PC-3 (cell line): ENCODE measurements around the gene PRPF39. TPM values are rescaled to one million over a fixed set of nuclear protein-coding genes. Genes with fewer than 3 reads are reported as not detected.

Source experiments
- ATAC-seq: fragments of 200-7000 bp; cut with Tn5 transposase; 2 replicates; pipeline ENCODE4 v1.9.1; 2020; ENCODE audit warnings: mild to moderate bottlenecking, moderate library complexity
- BruUV-seq: library from RNA; stranded (reverse); fragments of 400-500 nt; replicated peaks from 2 replicates; lab custom pipeline; 2021; lab: Mats Ljungman, UMichigan
- CTCF ChIA-PET: fragments of 300-600 bp; sonication (Branson Sonifier 250); formaldehyde crosslinking; loops from one replicate; lab custom pipeline; 2022; ENCODE audit warnings: antibody characterized with exemption; lab: Charles Lee
- POLR2A ChIA-PET: fragments of 300-600 bp; sonication (Branson Sonifier 250); formaldehyde crosslinking; loops from one replicate; lab custom pipeline; 2022; ENCODE audit warnings: antibody characterized with exemption; ENCODE audit not compliant: unreplicated experiment; lab: Charles Lee
- DNase-seq: peaks from one replicate; pipeline ENCODE4 v3.0.0-alpha.2; 2015
- H2AFZ ChIP-seq: fragments of 300-600 bp; sonication (generic); 2 replicates; pipeline ENCODE4 v1.6.0; 2016; ENCODE audit warnings: antibody characterized with exemption, low read length
- H3F3A ChIP-seq: fragments of 300-600 bp; sonication (generic); one replicate; pipeline ENCODE4 v1.6.0; 2017; ENCODE audit warnings: antibody characterized with exemption, low read length, control low read depth, mild to moderate bottlenecking; ENCODE audit not compliant: unreplicated experiment
- H3K27ac ChIP-seq: fragments of 300-600 bp; sonication (generic); 2 replicates; pipeline ENCODE4 v1.5.1; 2016; ENCODE audit warnings: mild to moderate bottlenecking, low read length
- H3K27me3 ChIP-seq: fragments of 300-600 bp; sonication (generic); 2 replicates; pipeline ENCODE4 v1.6.1; 2016; ENCODE audit warnings: low read length, mixed read lengths
- H3K36me3 ChIP-seq: fragments of 300-600 bp; sonication (generic); 2 replicates; pipeline ENCODE4 v1.6.1; 2016; ENCODE audit warnings: low read depth, mixed run types, low read length, mixed read lengths
- H3K4me1 ChIP-seq: fragments of 300-600 bp; sonication (generic); 2 replicates; pipeline ENCODE4 v1.5.1; 2016; ENCODE audit warnings: low read length; ENCODE audit not compliant: insufficient read depth
- H3K4me2 ChIP-seq: fragments of 300-600 bp; sonication (generic); 2 replicates; pipeline ENCODE4 v1.6.0; 2016; ENCODE audit warnings: low read length
- H3K4me3 ChIP-seq: fragments of 300-600 bp; sonication (generic); 2 replicates; pipeline ENCODE4 v1.5.1; 2016; ENCODE audit warnings: mild to moderate bottlenecking, low read length, mixed read lengths
- H3K79me2 ChIP-seq: fragments of 300-600 bp; sonication (generic); 2 replicates; pipeline ENCODE4 v1.6.1; 2017; ENCODE audit warnings: low read length, mixed read lengths
- H3K9ac ChIP-seq: fragments of 300-600 bp; sonication (generic); 2 replicates; pipeline ENCODE4 v1.6.0; 2016; ENCODE audit warnings: mild to moderate bottlenecking, low read length
- H3K9me2 ChIP-seq: fragments of 300-600 bp; sonication (generic); replicated peaks from 2 replicates; pipeline ENCODE4 v1.6.1; 2016; ENCODE audit warnings: mixed run types, low read length, mixed read lengths
- H3K9me3 ChIP-seq: fragments of 300-600 bp; sonication (generic); 2 replicates; pipeline ENCODE4 v1.6.1; 2016; ENCODE audit warnings: low read length, mixed read lengths
- H4K20me1 ChIP-seq: fragments of 300-600 bp; sonication (generic); 2 replicates; pipeline ENCODE4 v1.6.1; 2016; ENCODE audit warnings: low read length, mixed read lengths
- EZH2 ChIP-seq: fragments of 300-600 bp; sonication (generic); IDR thresholded peaks from one replicate; pipeline ENCODE4 v1.6.1; 2017; ENCODE audit warnings: antibody characterized with exemption, mild to moderate bottlenecking, low read length; ENCODE audit not compliant: unreplicated experiment
- EZH2phosphoT487 ChIP-seq: fragments of 300-600 bp; sonication (generic); IDR thresholded peaks from 2 replicates; pipeline ENCODE4 v1.6.1; 2018; ENCODE audit warnings: mild to moderate bottlenecking, antibody characterized with exemption, low read length, borderline replicate concordance
- intact Hi-C: fragments of 100-400 bp; cut with micrococcal nuclease; formaldehyde crosslinking; loops from 2 replicates; pipeline ENCODE4 v1.9.0; 2023
- total RNA-seq: library from RNA; depleted of rRNA; stranded (reverse); fragments of >200 nt; gene quantifications from 2 replicates; pipeline ENCODE4 v1.2.3, GENCODE V29; 2014
- TF ChIP-seq, protein P1 (sequence below): fragments of 300-600 bp; sonication (generic); conservative IDR thresholded peaks from 2 replicates; pipeline ENCODE4 v1.5.1; 2017; ENCODE audit warnings: antibody characterized with exemption, low read depth, mild to moderate bottlenecking, low read length

PRPF39 gene
- total RNA-seq, 1 experiment from 2014 or later = 19.2 TPM

GRCh38 chr14:45118594-45118993 lies 34.7 kb downstream of the PRPF39 start:
- H3K4me1 ChIP-seq = peaks cover 7% of the 10 kb centered on the region
- H3F3A ChIP-seq = no peaks in the 10 kb centered on the region
- DNase-seq (no peak), ATAC-seq (no peak)
- ChIA-PET POLR2A (no interaction called here), CTCF (no interaction called here)
- no peaks in the 10 kb centered on the region for H3K9me3 ChIP-seq
- H3K36me3 ChIP-seq = peaks cover 57% of the 10 kb centered on the region
- no TSS peak for BruUV-seq
- H2AFZ ChIP-seq = no peak overlapping the region
- H3K4me3 ChIP-seq = no peak overlapping the region
- H3K79me2 ChIP-seq = no peaks in the 10 kb centered on the region
- TF ChIP-seq EZH2phosphoT487 (no peak), EZH2 (no peak)
- TF ChIP-seq, protein P1, sequence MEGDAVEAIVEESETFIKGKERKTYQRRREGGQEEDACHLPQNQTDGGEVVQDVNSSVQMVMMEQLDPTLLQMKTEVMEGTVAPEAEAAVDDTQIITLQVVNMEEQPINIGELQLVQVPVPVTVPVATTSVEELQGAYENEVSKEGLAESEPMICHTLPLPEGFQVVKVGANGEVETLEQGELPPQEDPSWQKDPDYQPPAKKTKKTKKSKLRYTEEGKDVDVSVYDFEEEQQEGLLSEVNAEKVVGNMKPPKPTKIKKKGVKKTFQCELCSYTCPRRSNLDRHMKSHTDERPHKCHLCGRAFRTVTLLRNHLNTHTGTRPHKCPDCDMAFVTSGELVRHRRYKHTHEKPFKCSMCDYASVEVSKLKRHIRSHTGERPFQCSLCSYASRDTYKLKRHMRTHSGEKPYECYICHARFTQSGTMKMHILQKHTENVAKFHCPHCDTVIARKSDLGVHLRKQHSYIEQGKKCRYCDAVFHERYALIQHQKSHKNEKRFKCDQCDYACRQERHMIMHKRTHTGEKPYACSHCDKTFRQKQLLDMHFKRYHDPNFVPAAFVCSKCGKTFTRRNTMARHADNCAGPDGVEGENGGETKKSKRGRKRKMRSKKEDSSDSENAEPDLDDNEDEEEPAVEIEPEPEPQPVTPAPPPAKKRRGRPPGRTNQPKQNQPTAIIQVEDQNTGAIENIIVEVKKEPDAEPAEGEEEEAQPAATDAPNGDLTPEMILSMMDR = no peak
- H3K27me3 ChIP-seq = no peaks in the 10 kb centered on the region
- no peaks in the 10 kb centered on the region for H4K20me1 ChIP-seq
- no peak overlapping the region for H3K4me2 ChIP-seq
- H3K9ac ChIP-seq = no peak overlapping the region
- H3K9me2 ChIP-seq = no peaks in the 10 kb centered on the region
- H3K27ac ChIP-seq = no peak overlapping the region
- intact Hi-C loops = no loop called here

DNA sequence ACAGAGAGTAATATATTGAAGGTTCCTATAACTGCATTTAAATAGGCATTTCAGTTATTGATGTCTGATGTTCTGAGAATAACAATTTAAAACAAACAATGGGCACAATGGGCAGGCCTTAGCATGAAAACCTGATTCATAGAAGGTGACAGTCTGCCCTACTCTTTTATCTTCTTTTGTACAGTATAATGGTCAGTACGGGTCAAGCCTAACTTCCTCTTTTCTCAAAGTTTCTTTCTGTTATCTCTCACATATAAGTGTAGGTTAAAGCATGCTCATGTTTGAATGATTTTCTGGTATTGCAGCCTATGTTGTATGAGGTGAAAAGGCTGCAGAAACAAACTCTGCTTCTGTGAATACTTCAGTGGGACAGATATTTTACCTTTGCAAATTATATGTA lies 36.2 kb downstream of the PRPF39 start:
- Histone ChIP-seq H3K9me3 (no peaks in the 10 kb centered on the region), H3K79me2 (no peaks in the 10 kb centered on the region), H3K9me2 (no peaks in the 10 kb centered on the region), H3K27ac (no peak overlapping the region), H3K4me1 (no peaks in the 10 kb centered on the region), H3K4me3 (no peak overlapping the region), H4K20me1 (no peaks in the 10 kb centered on the region), H3K27me3 (no peaks in the 10 kb centered on the region), H3K4me2 (no peak overlapping the region), H2AFZ (no peak overlapping the region), H3K36me3 (peaks cover 51% of the 10 kb centered on the region), H3F3A (no peaks in the 10 kb centered on the region), H3K9ac (no peak overlapping the region)
- ChIA-PET CTCF (no interaction called here), POLR2A (interaction anchor here (0.6 kb wide), 1 partner anchor 27 kb away, joined by 4 read pairs; no protein-coding TSS in a partner anchor)
- ATAC-seq (no peak), DNase-seq (no peak)
- BruUV-seq = no TSS peak
- intact Hi-C loops = no loop called here
- TF ChIP-seq, protein P1 = no peak
- no peak for TF ChIP-seq EZH2
- TF ChIP-seq EZH2phosphoT487 = no peak

DNA sequence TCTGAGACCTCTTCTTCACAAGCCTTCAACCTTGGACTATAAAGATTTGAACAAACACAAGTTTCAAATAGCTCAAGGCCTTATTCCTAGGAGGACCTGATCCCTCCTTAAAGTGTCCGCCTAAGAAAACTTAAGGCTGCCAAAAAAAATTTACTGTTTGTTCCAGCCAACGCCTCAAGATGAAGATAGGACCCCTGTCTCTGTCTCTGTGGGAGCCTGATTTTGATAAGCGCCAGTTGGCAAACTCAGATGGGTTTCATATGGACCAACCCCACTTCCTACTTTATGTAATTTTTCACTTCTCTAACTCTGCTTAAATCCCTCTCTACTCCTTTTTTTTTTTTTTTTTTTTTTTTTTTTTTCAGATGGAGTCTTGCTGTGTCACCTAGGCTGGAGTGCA lies 39.4 kb downstream of the PRPF39 start:
- no peaks in the 10 kb centered on the region for H3K79me2 ChIP-seq
- ChIA-PET POLR2A (interaction anchor here (0.5 kb wide), 1 partner anchor 52 kb away, joined by 3 read pairs; no protein-coding TSS in a partner anchor), CTCF (no interaction called here)
- no peaks in the 10 kb centered on the region for H3F3A ChIP-seq
- ATAC-seq = no peak
- TF ChIP-seq EZH2phosphoT487 = no peak
- no peaks in the 10 kb centered on the region for H3K4me1 ChIP-seq
- H3K27me3 ChIP-seq = no peaks in the 10 kb centered on the region
- no peak overlapping the region for H3K27ac ChIP-seq
- no peak overlapping the region for H3K4me2 ChIP-seq
- H2AFZ ChIP-seq = no peak overlapping the region
- intact Hi-C loops = no loop called here
- DNase-seq = no peak
- peaks cover 42% of the 10 kb centered on the region for H3K36me3 ChIP-seq
- no peak overlapping the region for H3K9ac ChIP-seq
- no peaks in the 10 kb centered on the region for H3K9me3 ChIP-seq
- no TSS peak for BruUV-seq
- H4K20me1 ChIP-seq = no peaks in the 10 kb centered on the region; the same call in 1 of the 2 replicates
- no peak overlapping the region for H3K4me3 ChIP-seq
- H3K9me2 ChIP-seq = no peaks in the 10 kb centered on the region
